Stimulated activated CD4-positive, alpha-beta T cell treated with anti-CD3 and anti-CD28 coated beads, Interleukin-1b, Interleukin-23, amount 100 ng/mL, for 4 hours (primary cell): ENCODE data around the gene EPHB3.
A peak's percentile ranks its signal among the peaks of the same experiment; 100 is the strongest.

Experiments
- DNase-seq, 2 donors: peaks; one replicate each; pipeline ENCODE4 v3.0.0-alpha.2; 2020; ENCODE audit warnings: low read depth in 2 of 2

EPHB3 gene

DNA sequence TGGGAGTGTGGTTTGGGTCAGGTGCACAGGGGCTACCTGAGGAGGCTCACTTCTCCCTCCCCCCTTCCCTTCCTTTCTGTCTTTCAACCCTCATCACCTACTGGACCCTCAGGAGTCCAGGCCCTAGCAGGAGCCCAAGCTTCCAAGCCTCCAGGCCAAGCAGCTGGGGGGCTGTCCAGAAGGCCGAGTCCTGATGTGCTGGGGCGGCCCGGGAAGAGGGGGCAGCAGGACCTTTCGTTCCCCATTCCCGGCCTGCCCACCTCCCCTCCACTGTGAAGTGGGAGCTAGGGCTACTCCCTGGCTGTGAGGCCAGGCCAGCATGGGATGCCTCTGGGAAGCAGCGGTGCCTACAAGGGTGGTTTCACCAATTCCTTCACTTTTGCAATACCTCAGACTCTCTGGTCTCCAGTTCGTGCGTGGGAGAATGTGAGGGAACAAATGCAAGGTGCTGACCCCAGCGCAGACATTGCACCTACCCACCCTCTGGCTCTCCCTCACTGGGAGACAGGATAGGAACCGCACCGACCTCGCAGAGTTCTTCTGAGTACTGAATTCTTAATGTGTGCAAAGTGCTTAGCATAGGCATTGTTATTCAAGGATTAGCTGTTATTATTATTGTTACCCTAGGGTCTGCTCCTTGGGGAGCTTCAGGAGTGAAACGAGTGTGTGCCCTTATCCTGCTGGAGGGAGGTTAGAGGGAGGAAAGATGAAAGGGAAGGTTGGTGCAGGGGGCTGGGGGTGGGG lies 2.5 kb downstream of the EPHB3 start:
- DNase-seq = no peak

DNA sequence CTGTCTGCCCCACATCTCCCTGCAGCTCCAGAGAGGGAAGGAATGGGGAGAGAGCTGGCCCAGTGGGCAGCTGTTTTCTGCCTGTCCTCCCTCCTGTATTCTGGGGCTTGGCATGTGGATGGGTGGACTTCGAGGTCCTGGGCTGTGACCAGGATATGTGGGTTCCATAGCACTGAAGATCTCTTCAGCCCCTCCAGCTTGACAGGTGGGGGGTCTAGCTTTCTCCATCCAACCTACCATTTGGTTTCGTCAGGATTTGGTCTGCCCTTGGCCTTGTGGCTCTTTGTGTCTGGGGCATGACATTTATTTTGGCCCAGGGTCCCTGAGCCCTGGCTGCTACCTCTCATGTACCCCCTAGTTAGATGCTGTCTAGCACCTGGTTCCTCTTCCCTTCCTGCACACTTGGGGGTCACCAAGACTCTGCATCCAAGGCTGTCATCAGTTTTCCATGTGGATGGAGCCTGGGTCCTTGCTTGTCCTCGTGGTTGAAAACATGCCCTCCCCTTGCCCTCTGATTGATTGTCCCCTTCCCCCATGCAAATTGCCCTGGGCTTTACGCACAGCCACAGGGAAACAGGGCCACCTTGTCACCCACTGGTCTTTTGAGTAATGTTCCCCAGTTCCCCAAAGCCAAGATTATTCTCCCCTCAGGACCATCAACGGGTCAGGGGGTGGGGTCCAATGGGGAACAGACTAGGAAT lies 3.2 kb downstream of the EPHB3 start:
- no peak for DNase-seq

DNA sequence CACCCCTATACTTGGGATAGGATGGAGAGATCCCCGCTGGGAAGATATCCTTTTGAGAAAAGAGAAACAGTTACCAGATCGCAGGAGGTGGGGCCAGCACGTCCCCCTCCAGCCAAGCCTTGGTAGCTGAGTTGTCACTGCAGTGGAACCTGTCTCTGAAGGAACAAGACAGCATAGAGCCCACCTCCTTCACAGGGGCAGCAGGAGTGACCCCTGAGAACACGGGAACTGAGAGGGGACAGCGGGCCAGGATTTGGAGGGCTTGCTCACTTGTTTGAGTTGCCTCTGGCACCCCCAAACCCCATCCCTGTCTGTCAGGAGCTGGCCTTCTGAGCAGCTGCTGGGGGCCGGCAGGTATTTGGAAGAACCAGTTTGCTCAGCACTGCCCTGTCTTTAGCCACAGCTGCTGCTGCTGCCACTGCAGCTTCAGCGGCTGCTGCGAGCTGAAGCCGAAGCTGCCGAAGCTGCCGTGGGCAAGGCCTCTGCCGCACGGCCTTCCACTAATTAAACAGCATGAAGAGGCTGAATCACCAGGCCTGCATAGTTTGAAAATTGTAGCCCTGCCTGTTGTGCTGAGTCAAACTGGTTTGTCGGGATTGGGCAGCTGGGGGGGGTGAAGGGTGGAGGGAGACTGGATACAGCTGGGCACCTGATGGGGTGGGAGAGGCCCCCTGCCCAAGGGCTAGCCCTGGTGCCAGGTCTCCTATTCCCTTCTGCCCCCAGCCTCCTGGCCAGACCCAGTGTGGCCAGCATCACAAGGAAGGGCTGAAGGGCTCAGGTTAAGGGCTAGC lies 4.0 kb downstream of the EPHB3 start:
- DNase-seq = no peak

- DNase-seq = no peak
Observed at GRCh38 chr3:184566441-184567414, 5.1 kb downstream of the EPHB3 start.

DNA sequence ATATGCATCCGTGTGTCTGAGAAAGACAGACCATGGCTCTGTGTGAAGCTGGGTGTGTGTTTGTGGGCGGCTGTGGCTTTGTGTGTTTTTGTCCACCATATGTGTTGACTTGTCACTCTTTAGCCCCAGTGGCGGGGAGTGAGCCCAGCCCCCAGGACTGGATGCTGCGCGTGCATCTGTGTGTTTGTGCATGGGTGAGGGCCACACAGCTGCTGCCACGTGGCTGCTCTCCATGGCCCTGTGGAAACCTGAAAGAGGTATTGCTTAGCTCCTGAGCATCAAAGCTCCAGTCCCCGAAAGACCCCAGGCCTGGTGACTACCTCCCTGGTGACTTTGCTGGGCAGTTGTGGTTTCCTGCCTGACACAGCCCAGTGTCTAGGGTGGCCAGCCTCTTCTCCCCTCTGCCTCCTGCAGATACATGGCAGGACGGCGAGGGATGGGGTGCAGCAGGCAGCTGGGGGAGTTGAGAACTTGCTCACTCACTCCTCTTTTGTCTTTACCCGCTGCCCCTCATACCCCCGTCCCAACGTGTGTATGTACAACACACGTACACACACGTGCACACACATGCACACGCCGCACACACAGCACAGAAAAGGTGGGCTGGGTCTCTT lies 6.5 kb downstream of the EPHB3 start:
- DNase-seq = no peak

DNA sequence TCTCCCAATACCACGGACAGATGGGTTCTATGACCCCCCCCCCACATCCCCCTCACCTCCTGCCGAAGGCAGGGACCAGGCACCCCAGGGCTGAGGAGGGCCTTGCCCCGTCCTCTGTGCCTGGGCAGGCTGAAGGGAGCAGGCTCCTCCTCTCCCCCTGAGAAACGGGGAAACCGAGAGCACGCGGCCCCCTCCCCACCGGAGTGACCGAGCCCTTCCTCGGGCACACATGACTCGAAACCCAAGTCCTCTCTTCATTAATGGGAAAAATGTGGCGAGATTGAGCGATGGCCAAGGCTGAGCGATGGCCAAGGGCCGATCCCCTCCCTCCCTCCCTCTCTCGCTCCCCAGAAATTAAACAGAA lies 7.0 kb downstream of the EPHB3 start:
- no peak for DNase-seq

GRCh38 chr3:184568924-184569829 lies 7.6 kb downstream of the EPHB3 start:
- peak in 1 of 2 donors; percentile 24 for DNase-seq

DNA sequence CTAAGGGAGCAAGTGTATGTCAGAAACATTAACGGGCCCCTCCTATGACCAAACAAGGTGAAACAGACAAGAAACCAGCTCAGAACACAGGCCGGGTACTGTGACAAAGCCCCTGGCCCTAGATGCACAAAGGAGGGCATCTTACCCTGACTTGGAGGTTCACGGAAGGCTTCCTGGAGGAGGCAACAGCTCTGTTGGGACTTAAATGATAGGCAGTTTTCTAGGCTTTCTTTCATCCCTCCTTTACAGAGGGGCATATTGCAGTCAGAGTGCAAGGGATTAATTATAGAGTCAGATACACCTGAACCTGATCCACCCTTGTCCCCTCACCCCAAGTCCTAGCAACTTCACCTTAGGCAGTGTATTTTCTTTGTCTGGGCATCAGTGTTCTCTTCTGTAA lies 8.4 kb downstream of the EPHB3 start:
- no peak for DNase-seq

DNA sequence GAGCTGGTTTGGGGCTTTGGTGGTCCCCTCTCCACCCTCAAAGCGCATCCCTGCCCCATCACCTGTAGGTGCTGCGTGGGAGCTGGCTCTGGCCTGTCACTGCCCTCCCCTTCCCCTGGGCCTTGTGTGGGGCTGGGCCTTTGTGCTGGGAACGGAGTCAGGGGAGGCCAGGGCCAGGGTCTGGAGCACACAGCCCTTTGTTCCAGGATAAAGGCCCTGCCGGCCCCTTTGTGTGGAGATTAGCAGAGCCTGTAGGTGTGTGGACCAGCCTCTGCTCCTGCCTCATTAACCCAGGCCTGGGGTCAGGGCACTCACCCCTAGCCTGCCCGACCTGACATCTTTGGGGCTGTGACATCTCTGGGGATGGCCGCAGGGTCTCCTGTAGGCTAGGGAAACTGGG lies 8.9 kb downstream of the EPHB3 start:
- no peak for DNase-seq

- no peak for DNase-seq
Observed at GRCh38 chr3:184571750-184572377, 10.3 kb downstream of the EPHB3 start.

DNA sequence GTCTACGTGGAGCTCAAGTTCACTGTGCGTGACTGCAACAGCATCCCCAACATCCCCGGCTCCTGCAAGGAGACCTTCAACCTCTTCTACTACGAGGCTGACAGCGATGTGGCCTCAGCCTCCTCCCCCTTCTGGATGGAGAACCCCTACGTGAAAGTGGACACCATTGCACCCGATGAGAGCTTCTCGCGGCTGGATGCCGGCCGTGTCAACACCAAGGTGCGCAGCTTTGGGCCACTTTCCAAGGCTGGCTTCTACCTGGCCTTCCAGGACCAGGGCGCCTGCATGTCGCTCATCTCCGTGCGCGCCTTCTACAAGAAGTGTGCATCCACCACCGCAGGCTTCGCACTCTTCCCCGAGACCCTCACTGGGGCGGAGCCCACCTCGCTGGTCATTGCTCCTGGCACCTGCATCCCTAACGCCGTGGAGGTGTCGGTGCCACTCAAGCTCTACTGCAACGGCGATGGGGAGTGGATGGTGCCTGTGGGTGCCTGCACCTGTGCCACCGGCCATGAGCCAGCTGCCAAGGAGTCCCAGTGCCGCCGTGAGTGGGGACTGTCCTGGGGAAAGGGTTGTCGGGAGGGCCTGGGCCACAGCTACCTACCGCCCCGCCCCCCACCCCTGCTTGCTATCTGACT lies 11.2 kb downstream of the EPHB3 start:
- DNase-seq = no peak

GRCh38 chr3:184574515-184575417 lies 13.2 kb downstream of the EPHB3 start:
- DNase-seq = no peak

DNA sequence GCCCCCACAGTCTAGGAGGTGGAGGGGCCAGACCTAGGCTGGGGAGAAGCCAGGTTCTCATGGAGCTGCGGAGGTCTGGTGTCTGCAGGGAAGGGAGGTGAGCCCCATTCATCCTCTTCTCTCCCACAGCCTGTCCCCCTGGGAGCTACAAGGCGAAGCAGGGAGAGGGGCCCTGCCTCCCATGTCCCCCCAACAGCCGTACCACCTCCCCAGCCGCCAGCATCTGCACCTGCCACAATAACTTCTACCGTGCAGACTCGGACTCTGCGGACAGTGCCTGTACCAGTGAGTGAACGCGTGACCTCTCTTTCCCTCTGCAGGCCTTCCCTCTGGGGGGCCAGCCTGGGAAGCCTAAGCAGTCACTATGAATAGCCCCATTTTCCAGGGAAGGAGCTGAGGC lies 14.1 kb downstream of the EPHB3 start:
- DNase-seq = no peak

DNA sequence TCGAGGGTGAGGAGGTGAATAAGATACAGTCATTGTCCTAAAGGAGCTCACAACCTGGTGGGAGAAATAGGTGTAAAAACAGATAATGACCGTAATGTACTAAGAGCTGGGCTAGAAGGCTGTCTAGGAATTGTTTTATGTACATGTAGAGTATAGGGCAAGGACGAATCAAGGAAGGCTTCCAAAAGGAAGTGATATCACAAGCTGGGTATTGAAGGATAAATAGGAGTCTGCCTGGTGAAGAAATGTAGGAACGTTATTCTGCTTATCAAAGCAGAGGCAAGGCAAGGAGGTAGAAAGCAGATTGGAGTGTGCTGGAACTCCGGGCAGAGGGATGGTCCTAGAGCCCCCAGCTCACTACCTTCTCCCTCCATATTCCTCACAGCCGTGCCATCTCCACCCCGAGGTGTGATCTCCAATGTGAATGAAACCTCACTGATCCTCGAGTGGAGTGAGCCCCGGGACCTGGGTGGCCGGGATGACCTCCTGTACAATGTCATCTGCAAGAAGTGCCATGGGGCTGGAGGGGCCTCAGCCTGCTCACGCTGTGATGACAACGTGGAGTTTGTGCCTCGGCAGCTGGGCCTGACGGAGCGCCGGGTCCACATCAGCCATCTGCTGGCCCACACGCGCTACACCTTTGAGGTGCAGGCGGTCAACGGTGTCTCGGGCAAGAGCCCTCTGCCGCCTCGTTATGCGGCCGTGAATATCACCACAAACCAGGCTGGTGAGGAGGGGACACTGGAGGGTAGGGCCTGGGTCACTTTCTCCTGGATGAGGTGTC lies 15.1 kb downstream of the EPHB3 start:
- no peak for DNase-seq

DNA sequence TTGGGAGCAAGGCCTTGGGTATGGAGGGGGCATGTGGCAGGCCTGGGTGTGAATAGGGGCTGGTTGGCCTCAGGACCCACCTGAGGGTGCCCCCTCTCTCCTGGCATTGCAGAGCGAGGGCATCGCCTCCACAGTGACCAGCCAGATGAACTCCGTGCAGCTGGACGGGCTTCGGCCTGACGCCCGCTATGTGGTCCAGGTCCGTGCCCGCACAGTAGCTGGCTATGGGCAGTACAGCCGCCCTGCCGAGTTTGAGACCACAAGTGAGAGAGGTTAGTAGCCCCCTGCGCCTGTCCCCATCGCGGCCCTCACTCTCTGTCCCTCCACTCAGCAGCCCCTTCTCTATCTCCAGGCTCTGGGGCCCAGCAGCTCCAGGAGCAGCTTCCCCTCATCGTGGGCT lies 16.0 kb downstream of the EPHB3 start:
- DNase-seq = no peak

DNA sequence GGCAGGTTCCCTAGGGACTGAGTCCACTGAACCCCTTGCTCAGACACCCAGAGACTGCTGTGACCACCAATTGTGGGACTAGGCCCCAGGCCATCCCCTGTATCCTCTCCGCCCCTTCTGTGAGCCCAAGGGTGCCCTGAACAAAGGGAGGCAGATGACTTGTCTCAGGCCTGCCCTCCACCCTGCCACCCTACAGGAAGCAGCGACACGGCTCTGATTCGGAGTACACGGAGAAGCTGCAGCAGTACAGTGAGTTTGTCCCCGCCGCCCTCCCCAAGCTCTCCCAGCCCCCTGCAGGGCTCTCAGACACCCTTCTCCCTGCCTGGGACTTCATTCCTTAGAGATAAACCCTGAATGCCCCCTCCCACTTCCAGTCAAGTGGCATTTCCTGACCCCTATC lies 16.6 kb downstream of the EPHB3 start:
- DNase-seq = no peak

DNA sequence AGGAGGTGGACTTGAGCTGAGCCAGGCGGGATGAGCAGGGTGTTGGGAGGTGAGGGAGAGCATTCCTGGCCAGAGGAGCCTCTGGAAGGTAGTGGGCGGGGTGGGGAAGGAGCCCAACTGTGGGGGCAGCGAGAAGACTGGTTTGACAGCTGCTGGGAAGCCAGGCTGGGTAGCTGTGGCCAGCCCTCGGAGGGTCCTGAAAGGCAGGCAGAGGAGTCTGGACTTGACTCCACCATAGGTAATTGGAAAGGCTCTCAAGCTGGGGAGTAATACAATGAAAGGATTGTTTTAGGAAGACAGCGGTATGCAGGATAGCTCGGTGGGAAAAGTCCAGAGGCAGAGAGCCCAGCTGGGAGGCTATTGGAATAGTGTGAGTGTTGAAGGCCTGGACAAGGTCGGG lies 17.2 kb downstream of the EPHB3 start:
- no peak for DNase-seq
